Smooth muscle cell of the brain vasculature (primary cell): Measurements from ENCODE around the gene GNB3.

Experiments used
- DNase-seq: peaks from one replicate; pipeline ENCODE4 v3.0.0-alpha.2; 2012; ENCODE audit warnings: low read depth, low spot score

GNB3 gene

DNA sequence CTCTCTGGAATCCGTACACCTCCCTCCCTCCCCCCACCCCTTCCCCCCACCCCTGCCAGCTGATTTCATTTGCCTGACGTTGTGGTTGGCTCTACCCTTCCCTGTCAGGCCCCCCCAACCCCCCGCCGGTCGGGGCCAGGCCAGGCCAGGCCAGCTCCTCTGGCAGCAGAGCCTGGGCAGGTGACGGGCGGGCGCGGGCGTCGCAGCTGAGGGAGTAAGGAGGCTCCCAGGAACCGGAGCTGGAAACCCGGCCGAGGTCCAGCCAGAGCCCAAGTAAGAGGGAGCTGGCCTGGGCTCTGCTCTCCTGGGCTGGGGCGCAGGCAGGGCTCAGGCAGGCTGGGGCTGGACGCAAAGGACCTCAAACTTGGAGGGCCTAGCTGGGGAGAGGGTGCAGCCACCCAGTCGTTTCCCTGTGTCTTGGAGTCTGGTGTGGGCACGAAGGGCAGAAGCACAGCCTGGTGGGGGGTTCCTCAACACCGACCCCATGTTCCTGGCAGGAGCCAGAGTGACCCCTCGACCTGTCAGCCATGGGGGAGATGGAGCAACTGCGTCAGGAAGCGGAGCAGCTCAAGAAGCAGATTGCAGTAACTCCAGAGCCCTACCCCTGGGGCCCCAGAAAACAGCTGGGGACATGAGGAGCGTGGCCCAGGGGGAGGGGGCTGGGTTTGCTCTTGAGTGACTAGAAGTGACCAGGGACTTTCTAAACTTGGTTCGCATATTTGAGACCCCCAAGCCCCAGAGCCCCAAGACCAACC, at the start of gene GNB3:
Gene GNB3 (plus strand): TSS at position 165 of the 755 bp plus-strand sequence. CDS start 363 bp downstream, at position 528.
- no peak for DNase-seq

DNA sequence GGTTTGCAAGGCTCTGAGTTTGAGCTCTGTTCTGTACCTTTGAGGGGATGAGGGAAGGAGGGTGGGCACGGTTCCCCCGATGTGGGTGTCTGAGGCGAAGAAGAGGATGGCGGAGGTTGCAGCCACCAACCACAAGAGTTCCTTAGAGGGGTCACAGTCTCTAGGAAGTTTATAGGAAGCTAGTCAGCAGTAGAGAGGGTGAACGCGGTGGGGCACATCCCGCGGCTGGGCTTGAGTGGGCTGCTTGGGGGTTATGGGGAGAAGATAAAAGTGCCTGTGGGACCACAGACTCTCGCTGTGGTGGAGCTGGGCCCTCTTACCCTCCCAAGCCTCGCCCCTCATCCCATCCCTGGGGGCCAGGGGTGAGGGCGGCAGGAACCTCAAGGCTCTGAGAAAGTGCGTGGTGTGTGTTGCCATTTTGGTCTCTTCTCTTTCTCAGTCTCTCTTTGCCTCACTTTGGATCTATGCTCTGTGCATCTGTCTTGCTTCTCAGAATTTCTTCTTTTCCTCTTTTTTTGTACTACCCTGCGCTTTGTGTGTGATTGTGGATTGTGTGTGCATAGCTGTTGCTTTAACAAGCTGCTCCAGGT, 48.7 kb upstream of the GNB3 start:
- no peak for DNase-seq

DNA sequence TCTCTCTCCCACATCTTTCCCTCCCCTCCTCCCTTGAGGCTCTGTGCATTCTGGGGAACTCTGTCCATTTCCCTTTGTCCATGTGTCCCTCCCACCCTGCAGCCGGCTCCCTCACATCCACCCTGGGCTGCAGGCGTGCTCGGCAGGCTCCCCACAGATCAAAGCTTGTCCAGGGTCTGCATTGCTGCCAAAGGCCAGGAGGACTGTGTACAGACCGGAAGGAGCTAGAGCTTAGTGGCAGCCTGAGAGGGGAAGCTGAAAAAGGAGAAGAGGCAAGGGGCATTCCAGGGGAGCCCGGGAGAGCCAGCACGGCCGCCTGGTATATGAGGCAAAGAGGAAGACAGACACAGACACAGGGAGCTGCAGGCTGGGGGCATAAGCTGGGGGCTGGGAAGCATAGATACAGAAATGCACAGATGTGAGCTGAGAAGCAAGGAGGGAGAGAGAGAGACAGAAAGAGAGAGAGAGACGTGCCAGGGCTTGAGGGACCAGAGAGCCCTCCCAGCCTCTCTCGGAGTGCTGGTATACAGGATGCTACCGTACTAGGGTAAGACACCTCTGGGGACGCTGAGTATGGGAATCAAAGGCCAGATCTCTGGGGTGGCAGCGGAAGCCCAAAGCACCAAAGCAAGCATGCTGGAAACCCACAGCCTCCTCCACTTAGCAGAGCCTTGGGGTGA, 48.1 kb upstream of the GNB3 start:
- DNase-seq: no peak

DNA sequence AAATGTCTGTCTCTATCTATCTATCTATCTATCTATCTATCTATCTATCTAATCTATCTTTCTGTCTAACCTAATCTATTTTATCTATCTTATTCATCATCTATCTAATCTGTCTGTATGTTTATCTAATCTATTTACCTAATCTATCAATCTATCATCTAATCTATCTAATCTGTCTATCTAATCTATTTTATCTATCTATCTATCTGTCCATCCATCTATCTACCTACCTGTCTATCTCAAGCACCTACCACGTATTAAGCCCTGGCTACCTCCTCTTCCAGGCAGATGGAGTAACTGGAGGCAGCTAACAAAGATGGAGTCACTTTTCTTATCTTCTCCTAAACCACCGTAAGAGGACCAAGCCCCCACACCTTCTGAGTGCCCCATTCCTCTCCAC, 45.6 kb upstream of the GNB3 start:
- no peak for DNase-seq

DNA sequence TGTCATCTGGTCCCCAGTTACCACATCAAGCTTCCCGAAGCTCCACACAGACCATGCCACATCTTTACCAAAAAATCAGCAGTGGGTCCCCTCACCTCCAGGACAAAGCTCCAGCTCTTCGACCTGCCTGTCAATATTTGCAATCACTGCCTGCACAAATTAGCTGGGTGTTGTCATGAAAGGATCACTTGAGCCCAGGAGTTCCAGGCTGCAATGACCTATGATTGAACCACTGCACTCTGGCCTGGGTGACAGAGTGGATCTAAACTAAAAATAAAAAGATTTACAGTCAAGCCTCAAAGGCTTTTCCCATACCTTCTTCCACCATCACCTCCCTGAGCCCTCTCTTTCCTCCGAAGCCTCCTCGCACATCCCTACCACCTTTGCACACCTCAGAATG, 44.1 kb upstream of the GNB3 start:
- DNase-seq: no peak

DNA sequence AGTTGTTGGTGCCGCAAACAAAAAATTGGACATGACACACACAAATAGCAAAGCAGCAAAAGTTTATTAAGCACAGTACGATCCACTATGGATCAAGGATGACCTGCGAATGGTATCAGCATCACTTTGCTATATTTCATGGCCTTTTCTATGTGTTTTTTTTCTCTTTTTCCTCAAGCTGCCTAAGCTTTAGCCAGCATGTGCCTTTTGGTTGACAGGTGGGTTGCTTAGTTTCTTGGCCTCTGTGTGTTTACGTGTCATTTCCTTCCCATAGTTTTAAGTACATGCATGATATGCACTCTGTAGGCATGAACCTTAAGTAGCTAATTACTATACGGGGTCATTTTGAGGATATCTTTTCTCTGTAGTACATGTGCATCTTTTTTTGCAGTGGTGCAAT, 41.6 kb upstream of the GNB3 start:
- DNase-seq: no peak

DNA sequence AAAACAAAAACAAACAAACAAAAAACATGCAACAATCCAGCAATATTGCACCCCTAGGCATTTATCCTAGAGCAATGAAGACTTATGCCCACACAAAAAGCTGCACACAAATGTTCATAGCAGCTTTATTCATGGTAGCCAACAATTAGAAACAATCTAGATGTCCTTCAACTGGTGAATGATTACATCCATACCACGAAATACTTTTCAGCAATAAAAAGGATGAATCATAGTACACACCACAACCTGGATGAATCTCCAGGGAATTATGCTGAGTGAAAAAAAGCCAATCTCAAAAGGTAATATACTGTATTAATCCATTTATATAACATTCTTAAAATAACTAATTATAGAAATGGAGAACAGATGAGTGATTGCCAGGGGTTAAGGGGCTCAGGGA, 33.6 kb upstream of the GNB3 start:
- no peak for DNase-seq

DNA sequence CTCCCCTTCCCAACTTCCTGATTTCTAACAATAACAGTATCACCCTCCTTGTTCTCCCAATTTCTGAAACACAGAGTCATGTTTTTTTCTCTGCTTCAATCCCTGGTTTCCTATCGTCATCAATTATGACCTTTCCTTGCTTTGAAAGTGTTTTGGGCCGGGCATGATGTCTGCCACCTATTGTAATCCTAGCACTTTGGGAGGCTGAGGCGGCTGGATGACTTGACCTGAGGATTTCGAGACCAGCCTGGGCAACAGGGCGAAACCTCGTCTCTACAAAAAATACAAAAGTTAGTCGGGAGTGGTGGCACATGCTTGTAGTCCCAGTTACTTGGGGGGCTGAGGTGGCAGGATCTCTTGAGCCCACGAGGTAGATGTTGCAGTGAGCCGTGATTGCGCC, 31.7 kb upstream of the GNB3 start:
- DNase-seq: no peak

DNA sequence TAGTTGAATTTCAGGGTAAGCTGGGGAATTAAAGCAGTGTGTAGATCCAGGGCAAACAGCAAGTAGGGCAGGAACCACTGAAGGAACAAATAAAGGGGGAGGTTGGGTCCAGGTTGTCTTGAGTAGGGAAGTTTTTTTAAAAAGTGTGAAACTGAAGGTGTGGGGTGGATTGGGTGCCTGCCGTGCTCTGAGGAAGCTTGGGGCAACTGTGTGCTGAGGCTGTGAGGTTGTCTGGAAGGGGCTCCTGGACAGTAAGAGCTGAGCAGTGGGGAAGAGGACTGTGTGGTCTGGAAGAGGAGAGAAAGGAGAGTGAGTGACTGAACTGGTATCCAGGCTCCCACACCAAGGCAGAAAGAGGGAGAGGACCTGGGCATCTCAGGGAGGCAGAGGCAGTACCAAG, 30.0 kb upstream of the GNB3 start:
- no peak for DNase-seq

DNA sequence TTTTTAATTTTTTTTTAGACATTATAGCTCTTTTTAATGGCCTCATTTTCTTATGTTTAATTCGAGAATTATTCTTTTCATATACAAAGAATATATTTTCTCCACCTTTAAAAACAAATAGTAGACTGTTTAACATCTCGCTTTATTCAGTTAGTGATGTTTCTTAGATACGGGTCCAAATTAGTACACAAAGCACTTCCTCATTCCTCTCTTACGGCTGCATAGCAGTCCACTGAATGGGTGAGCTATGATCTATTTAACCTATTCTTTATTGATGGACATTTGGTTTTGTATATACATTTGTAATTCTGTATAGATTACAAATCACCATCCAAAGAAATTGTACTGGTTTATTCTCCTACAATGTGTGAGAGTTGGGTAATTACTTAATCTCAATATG, 27.4 kb upstream of the GNB3 start:
- no peak for DNase-seq

DNA sequence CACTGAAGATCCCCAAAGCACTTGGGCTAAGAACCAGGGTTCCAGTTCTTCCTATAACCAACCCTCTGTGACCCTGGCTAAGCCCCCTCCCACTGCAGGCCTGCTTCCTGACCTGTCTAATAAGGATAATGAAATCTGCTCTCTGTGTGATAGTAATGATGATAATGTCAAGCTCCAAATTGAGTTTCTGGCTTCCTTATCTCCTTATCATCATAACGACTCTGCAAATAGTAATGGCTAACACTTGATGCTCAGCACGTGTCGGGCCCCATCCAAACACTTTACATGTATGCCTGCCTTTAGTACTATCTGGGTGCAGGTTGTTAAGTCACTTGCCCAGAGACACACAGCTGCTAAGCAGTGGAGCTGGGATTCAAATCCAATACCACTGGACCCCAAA, 24.1 kb upstream of the GNB3 start:
- no peak for DNase-seq

DNA sequence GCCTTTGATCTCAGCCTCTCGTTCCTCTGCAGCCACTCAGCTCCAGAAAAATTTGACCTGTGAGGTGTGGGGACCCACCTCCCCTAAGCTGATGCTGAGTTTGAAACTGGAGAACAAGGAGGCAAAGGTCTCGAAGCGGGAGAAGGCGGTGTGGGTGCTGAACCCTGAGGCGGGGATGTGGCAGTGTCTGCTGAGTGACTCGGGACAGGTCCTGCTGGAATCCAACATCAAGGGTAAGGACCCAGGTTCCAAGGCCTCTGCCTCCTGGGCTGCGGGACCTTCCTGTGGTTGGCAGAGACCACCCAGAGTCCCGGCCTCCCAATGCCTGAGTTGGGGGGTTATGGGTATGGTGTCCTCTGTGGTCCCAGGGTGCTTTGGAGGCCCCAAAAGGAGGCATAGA, 23.6 kb upstream of the GNB3 start:
- no peak for DNase-seq

DNA sequence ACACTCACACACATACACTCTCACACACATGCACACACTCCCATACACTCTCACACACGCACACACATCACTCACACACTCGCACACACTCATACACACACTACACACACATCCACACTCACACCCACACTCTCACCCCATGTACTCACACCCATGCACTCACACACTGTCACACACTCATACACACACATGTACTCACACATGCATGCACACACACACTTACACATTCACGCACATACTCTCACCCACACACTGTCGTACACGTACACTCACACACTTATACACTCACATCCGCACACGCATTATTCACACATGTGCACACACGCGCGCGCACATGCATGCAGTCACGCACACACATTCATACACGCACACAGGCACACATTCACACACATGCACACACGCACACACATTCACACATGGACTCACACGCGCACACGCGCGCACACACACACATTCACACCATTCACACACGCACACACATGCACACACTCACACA, 23.0 kb upstream of the GNB3 start:
- DNase-seq: no peak

DNA sequence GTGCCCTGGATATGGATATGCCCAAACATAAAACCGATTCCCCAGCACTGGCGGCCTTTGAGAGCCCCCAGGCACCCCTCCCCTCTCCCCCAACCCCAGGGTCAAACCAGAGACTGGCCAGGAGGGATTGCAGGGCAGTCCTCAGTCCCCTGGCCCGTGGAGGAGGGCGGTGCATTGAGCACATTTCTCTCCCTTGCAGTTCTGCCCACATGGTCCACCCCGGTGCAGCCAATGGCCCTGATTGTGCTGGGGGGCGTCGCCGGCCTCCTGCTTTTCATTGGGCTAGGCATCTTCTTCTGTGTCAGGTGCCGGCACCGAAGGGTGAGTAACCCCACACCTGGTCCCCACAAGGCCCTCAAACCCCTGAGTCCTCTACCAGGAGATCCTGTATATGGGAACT, 22.5 kb upstream of the GNB3 start:
- no peak for DNase-seq

DNA sequence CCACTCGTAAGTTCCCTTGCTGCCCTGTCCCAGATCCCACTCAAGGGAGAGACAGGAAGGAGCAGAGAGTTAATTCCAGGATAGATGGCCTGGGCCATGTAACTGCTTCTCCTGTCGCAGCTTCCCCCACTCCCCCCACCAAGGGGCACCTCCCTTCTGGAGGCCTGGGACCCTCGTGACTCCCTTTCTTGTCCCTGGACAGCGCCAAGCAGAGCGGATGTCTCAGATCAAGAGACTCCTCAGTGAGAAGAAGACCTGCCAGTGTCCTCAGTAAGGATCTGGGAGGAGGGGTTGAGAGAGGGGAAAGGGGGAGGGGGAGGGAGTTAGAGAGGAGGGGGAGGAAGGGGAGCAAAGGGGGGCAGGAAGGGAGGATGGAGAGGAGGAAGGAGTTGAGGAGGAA, 22.1 kb upstream of the GNB3 start:
- DNase-seq: no peak

DNA sequence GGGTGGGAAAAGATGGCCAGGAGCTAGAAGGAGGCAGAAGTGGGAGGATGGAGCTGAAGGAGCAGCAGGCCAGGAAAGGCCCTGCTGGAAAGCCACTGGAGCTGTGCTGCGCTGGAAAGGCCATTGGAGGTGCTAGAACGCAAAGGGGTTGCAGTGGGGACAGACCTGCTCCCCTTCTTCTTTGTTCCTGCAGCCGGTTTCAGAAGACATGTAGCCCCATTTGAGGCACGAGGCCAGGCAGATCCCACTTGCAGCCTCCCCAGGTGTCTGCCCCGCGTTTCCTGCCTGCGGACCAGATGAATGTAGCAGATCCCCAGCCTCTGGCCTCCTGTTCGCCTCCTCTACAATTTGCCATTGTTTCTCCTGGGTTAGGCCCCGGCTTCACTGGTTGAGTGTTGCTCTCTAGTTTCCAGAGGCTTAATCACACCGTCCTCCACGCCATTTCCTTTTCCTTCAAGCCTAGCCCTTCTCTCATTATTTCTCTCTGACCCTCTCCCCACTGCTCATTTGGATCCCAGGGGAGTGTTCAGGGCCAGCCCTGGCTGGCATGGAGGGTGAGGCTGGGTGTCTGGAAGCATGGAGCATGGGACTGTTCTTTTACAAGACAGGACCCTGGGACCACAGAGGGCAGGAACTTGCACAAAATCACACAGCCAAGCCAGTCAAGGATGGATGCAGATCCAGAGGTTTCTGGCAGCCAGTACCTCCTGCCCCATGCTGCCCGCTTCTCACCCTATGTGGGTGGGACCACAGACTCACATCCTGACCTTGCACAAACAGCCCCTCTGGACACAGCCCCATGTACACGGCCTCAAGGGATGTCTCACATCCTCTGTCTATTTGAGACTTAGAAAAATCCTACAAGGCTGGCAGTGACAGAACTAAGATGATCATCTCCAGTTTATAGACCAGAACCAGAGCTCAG, 21.4 kb upstream of the GNB3 start:
- no peak for DNase-seq

DNA sequence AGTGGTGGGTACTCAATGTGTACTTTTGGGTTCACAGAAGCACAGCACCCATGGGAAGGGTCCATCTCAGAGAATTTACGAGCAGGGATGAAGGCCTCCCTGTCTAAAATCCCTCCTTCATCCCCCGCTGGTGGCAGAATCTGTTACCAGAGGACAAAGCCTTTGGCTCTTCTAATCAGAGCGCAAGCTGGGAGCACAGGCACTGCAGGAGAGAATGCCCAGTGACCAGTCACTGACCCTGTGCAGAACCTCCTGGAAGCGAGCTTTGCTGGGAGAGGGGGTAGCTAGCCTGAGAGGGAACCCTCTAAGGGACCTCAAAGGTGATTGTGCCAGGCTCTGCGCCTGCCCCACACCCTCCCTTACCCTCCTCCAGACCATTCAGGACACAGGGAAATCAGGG, 20.6 kb upstream of the GNB3 start:
- no peak for DNase-seq

DNA sequence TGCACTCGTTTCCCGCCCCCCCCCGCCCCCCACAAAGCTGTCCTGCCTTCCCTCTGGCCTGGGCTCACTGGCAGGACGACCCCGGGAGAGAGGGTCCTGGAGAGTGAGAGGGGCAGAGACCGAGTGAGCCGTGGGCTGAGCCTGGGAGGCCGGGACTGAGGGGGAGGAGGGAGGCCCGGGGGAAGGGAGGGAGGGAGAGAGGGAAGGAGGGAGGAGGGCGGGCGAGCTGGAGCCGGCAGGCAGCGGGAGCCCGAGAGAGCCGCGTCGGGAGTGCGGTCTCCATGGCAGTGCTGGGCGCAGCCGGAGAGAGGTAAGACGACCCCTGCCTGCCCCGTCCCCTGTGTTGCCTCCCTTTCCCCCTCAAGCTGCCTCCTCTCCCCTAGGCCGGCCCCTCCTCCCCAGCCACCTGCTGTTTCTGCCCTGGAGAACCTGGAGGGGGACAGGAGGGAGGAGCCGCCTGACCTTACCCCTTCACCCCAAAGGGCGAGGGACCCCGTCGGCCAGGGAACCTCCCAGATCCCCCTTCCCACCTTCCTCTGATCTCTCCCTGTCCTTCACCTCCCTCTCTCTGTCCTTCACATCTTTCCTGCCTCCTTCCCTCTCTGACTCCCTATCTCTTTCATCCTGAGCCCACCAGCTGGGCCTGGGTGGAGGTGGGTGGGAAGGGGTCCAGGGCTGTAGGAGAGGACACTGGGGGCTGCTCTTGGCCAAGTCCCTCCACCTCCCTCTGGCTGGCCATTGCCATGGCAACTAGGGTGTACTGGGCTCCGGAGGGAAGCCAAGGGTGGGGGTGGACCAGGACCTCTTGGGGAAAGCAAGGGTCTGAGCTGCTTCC, 18.9 kb upstream of the GNB3 start, which contains the start of gene GPR162:
Gene GPR162 (plus strand): TSS at position 231 of the 835 bp plus-strand sequence. CDS start 2,078 bp downstream, outside the sequence.
- no peak for DNase-seq

DNA sequence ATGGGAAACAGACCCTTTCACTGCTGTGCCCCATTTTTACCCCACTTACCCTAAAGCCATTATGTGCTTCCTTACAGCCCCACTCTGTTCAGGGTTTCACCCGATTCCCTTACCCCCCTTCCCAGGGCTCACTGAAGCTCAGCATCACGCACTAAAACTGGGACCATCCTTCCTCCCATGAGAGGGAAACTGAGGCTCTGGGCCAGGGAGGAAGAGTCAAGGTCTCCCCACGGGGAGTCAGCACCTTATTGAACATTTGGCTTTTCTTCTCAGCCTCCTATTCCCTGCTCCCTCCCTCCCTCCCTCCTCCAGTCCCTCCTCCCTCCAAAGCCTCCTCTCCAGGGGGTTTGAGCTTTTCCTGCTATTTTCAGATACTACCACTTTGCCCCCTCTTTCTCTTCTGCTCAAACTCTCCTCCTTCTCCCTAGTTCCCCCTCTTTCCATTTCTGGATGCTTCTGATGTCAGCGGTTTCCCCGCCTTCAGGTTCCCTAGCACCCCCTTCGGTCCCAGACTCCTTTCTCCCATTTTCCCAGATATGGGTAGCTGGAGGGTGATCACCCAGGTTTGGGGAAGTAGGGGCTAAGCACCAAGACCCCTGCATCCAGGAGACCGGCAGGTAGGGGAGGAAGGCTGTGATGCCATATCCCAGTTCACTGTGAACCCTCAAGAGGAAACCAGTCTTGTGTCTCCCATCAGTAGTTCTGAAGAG, 18.1 kb upstream of the GNB3 start:
- DNase-seq: no peak
